PFSK-1 (cell line): Measurements from ENCODE around the gene DDX24.

ENCODE experiments used
- FOXP2 ChIP-seq: optimal IDR thresholded peaks from 2 replicates; pipeline ENCODE3; 2011; ENCODE audit warnings: borderline replicate concordance, control low read depth, inconsistent platforms; ENCODE audit not compliant: insufficient read depth; ENCODE audit errors: extremely low read length, extremely low read depth
- POLR2AphosphoS5 ChIP-seq: IDR thresholded peaks from 2 replicates; pipeline ENCODE4 v1.6.1; 2012; ENCODE audit warnings: low read depth, mild to moderate bottlenecking, control low read depth, low read length, moderate library complexity
- REST ChIP-seq, 2 experiments: IDR thresholded peaks; 2 replicates each; pipeline versions ENCODE4 v1.6.1 to v1.8.0; 2011 to 2012; ENCODE audit warnings: low read depth in 2 of 2, low read length in 2 of 2, control low read depth in 1 of 2, inconsistent platforms in 1 of 2, mild to moderate bottlenecking in 1 of 2, moderate library complexity in 1 of 2; ENCODE audit not compliant: insufficient read depth in 1 of 2
- SIN3A ChIP-seq: IDR thresholded peaks from 2 replicates; pipeline ENCODE4 v1.6.1; 2012; ENCODE audit warnings: mild to moderate bottlenecking, low read length, moderate library complexity, borderline replicate concordance; ENCODE audit not compliant: insufficient read depth
- TAF1 ChIP-seq: IDR thresholded peaks from 2 replicates; pipeline ENCODE4 v1.6.1; 2012; ENCODE audit warnings: low read length, control low read depth, borderline replicate concordance; ENCODE audit not compliant: insufficient read depth

The DDX24 gene

GRCh38 chr14:94087891-94088290, 6.9 kb upstream of the DDX24 start:
- no peak for TF ChIP-seq TAF1
- no peak for TF ChIP-seq FOXP2
- TF ChIP-seq REST (IDR thresholded peaks at IDR 0.05; ENCODE audit: insufficient read depth in 1 of 2, low read depth in 2 of 2, low read length in 2 of 2) = no peak
- no peak for TF ChIP-seq POLR2AphosphoS5
- no peak for TF ChIP-seq SIN3A

- TF ChIP-seq SIN3A (no peak), POLR2AphosphoS5 (no peak), FOXP2 (no peak), TAF1 (no peak), REST (IDR thresholded peaks at IDR 0.05; ENCODE audit: insufficient read depth in 1 of 2, low read depth in 2 of 2, low read length in 2 of 2) (no peak)
These were observed 401 bp upstream of the DDX24 start for GRCh38 chr14:94081386-94081820.

- TF ChIP-seq FOXP2 = no peak
- TF ChIP-seq SIN3A = no peak
- TF ChIP-seq REST (IDR thresholded peaks at IDR 0.05; ENCODE audit: insufficient read depth in 1 of 2, low read depth in 2 of 2, low read length in 2 of 2) = no peak
- TF ChIP-seq TAF1 = no peak
- no peak for TF ChIP-seq POLR2AphosphoS5
These were observed 946 bp downstream of the DDX24 start for GRCh38 chr14:94079891-94080620.

GRCh38 chr14:94077823-94078222, 3.2 kb downstream of the DDX24 start:
- TF ChIP-seq TAF1 (no peak), SIN3A (no peak), FOXP2 (no peak), POLR2AphosphoS5 (no peak), REST (IDR thresholded peaks at IDR 0.05; ENCODE audit: insufficient read depth in 1 of 2, low read depth in 2 of 2, low read length in 2 of 2) (no peak)
